HEK293T (cell line): Measurements from ENCODE around the gene EXPH5.

ENCODE experiments used
- CTCF ChIA-PET: fragments of 350-600 bp; formaldehyde crosslinking; extraction: SDS; loops from one replicate; lab custom pipeline; 2021; ENCODE audit warnings: antibody characterized with exemption, inconsistent platforms; lab: Yijun Ruan, JAX
- POLR2A ChIA-PET: fragments of 350-600 bp; formaldehyde crosslinking; extraction: SDS; loops from one replicate; lab custom pipeline; 2020; ENCODE audit warnings: antibody characterized with exemption, inconsistent platforms; lab: Yijun Ruan, JAX
- DNase-seq: peaks from one replicate; pipeline ENCODE4 v3.0.0; 2012; ENCODE audit warnings: mixed read lengths; ENCODE audit errors: extremely low spot score
- ARNT ChIP-seq: fragments of 450-650 bp; IDR thresholded peaks from 2 replicates; pipeline ENCODE4 v1.6.1; 2017; ENCODE audit warnings: mild to moderate bottlenecking
- BHLHE40 ChIP-seq: fragments of 450-650 bp; IDR thresholded peaks from 2 replicates; pipeline ENCODE4 v1.6.1; 2016; ENCODE audit warnings: mild to moderate bottlenecking, moderate library complexity, borderline replicate concordance
- CTBP1 ChIP-seq: fragments of 450-650 bp; IDR thresholded peaks from 2 replicates; pipeline ENCODE4 v1.6.1; 2016; ENCODE audit warnings: borderline replicate concordance
- ELF4 ChIP-seq: fragments of 450-650 bp; IDR thresholded peaks from 2 replicates; pipeline ENCODE4 v1.6.1; 2017; ENCODE audit warnings: antibody characterized with exemption
- FOXA1 ChIP-seq: fragments of 450-650 bp; IDR thresholded peaks from 2 replicates; pipeline ENCODE4 v1.6.1; 2016; ENCODE audit warnings: mild to moderate bottlenecking
- L3MBTL2 ChIP-seq: fragments of 450-650 bp; conservative IDR thresholded peaks from 2 replicates; pipeline ENCODE4 v1.6.1; 2016; ENCODE audit warnings: mild to moderate bottlenecking
- LEF1 ChIP-seq: fragments of 450-650 bp; IDR thresholded peaks from 2 replicates; pipeline ENCODE4 v1.6.1; 2017; ENCODE audit warnings: mild to moderate bottlenecking, borderline replicate concordance
- NFRKB ChIP-seq: fragments of 450-650 bp; IDR thresholded peaks from 2 replicates; pipeline ENCODE4 v1.6.1; 2016; ENCODE audit warnings: mild to moderate bottlenecking, moderate library complexity
- SUZ12 ChIP-seq: fragments of 450-650 bp; IDR thresholded peaks from 2 replicates; pipeline ENCODE4 v1.6.1; 2016; ENCODE audit warnings: mild to moderate bottlenecking
- ZNF384 ChIP-seq: fragments of 450-650 bp; IDR thresholded peaks from 2 replicates; pipeline ENCODE4 v1.6.1; 2016

Gene EXPH5

GRCh38 chr11:108468478-108468864 lies 125.1 kb downstream of the EXPH5 start:
- ChIA-PET CTCF (no interaction called here), POLR2A (interaction anchor here (0.6 to 0.9 kb wide), 2 partner anchors 29 to 39 kb away, joined by 3 read pairs; no protein-coding TSS in a partner anchor)
- TF ChIP-seq ZNF384 (no peak), NFRKB (no peak), LEF1 (no peak)
- no peak for DNase-seq

GRCh38 chr11:108467091-108467823 lies 126.3 kb downstream of the EXPH5 start, which contains the start of gene C11orf65:
Gene C11orf65 (minus strand): TSS chr11:108467529. CDS start chr11:108461559, 5,970 bp downstream.
- TF ChIP-seq ELF4 (peak; percentile 31; the same call in 1 of the 2 replicates), NFRKB (no peak)
- DNase-seq, result peak; percentile 95
- POLR2A ChIA-PET, result interaction anchor here (0.6 to 1.6 kb wide), 9 partner anchors 13 to 244 kb away, joined by 3 to 8 read pairs (median 3); partner anchors contain the start of genes ATM and POGLUT3
- CTCF ChIA-PET, result interaction anchor here (0.6 kb wide), 1 partner anchor 175 kb away, joined by 3 read pairs; no protein-coding TSS in a partner anchor

GRCh38 chr11:108466405-108466804 lies 127.2 kb downstream of the EXPH5 start:
- no peak for DNase-seq
- TF ChIP-seq FOXA1 (no peak), L3MBTL2 (no peak), ELF4 (no peak), ARNT (no peak), CTBP1 (no peak), SUZ12 (no peak), BHLHE40 (no peak)
- POLR2A ChIA-PET, result interaction anchor here (1.0 to 1.6 kb wide), 8 partner anchors 13 to 243 kb away, joined by 3 to 8 read pairs (median 4); partner anchors contain the start of genes ATM and POGLUT3
- CTCF ChIA-PET, result no interaction called here
